NOMO-1 treated with dmso at 0.1 percent for 144 hours (cell line): ENCODE data around the gene KLHDC4.
A peak's percentile ranks its signal among the peaks of the same experiment; 100 is the strongest.

Source experiments
- DNase-seq: peaks from one replicate; lab custom pipeline; 2025; ENCODE audit not compliant: unreplicated experiment; lab: John Stamatoyannopoulos, UW

Gene KLHDC4

GRCh38 chr16:87664792-87665191, 101.0 kb downstream of the KLHDC4 start:
- no peak for DNase-seq

GRCh38 chr16:87662254-87663204, 103.3 kb downstream of the KLHDC4 start:
- no peak for DNase-seq

GRCh38 chr16:87661561-87661960, 104.2 kb downstream of the KLHDC4 start:
- DNase-seq, result peak; percentile 88

- DNase-seq, result no peak
These were observed 107.1 kb downstream of the KLHDC4 start for GRCh38 chr16:87658564-87659225.
